H1 (cell line): ENCODE data around the gene GRAMD2A. TPM values are rescaled to one million over a fixed set of nuclear protein-coding genes. Genes with fewer than 3 reads are reported as not detected.

Source experiments
- CTCF ChIA-PET: fragments of 300-600 bp; sonication (Branson Sonifier 250); formaldehyde crosslinking; loops from one replicate; lab custom pipeline; 2021; ENCODE audit not compliant: partially characterized antibody; lab: Charles Lee
- POLR2A ChIA-PET: fragments of 300-600 bp; sonication (Branson Sonifier 250); formaldehyde crosslinking; loops from one replicate; lab custom pipeline; 2021; ENCODE audit warnings: inconsistent platforms; ENCODE audit not compliant: partially characterized antibody; lab: Charles Lee
- DNase-seq, 2 experiments: peaks; one replicate each; pipeline versions ENCODE4 v3.0.0 to v3.0.0-alpha.2; 2010 to 2022; ENCODE audit warnings: low spot score in 2 of 2, low read depth in 1 of 2, mixed read lengths in 1 of 2
- FAIRE-seq: peaks from 2 replicates; lab custom pipeline; 2011; peaks lifted over from hg19 to GRCh38; lab: Jason Lieb, UNC
- H2AFZ ChIP-seq: 2 replicates; pipeline ENCODE4 v1.8.1; 2012; ENCODE audit warnings: low read length, inconsistent platforms
- H2AK5ac ChIP-seq: 2 replicates; pipeline ENCODE4 v1.6.1; 2013; ENCODE audit warnings: low read depth, low read length
- H2BK120ac ChIP-seq: replicated peaks from 2 replicates; pipeline ENCODE3; 2013; ENCODE audit warnings: low read depth, low read length, inconsistent platforms
- H2BK12ac ChIP-seq: 2 replicates; pipeline ENCODE4 v1.6.1; 2013; ENCODE audit warnings: low read depth, low read length
- H2BK15ac ChIP-seq: 2 replicates; pipeline ENCODE4 v1.6.1; 2013; ENCODE audit warnings: low read length
- H2BK20ac ChIP-seq: 2 replicates; pipeline ENCODE4 v1.6.1; 2013; ENCODE audit warnings: low read length
- H2BK5ac ChIP-seq: 2 replicates; pipeline ENCODE4 v1.6.1; 2013; ENCODE audit warnings: low read depth, low read length
- H3K14ac ChIP-seq: 2 replicates; pipeline ENCODE4 v1.6.1; 2013; ENCODE audit warnings: inconsistent platforms; ENCODE audit not compliant: insufficient read length
- H3K18ac ChIP-seq: 2 replicates; pipeline ENCODE4 v1.6.1; 2013; ENCODE audit warnings: low read length; ENCODE audit errors: extremely low read depth
- H3K23ac ChIP-seq: 2 replicates; pipeline ENCODE4 v1.6.1; 2013; ENCODE audit warnings: inconsistent platforms; ENCODE audit not compliant: insufficient read length
- H3K23me2 ChIP-seq: 2 replicates; pipeline ENCODE4 v1.6.1; 2013; ENCODE audit warnings: low read depth, low read length
- H3K27ac ChIP-seq: 2 replicates; pipeline ENCODE4 v1.6.1; 2011; ENCODE audit warnings: low read depth, low read length, inconsistent platforms
- H3K27me3 ChIP-seq, 4 experiments: replicated peaks in 1 of 4; 1 replicate in 1 of 4; 2 replicates in 3 of 4; pipeline versions ENCODE4 v1.6.1 to v1.8.1; 2011 to 2013; ENCODE audit warnings: low read length in 3 of 4, mild to moderate bottlenecking in 3 of 4, inconsistent platforms in 2 of 4, mixed read lengths in 2 of 4, moderate library complexity in 1 of 4; ENCODE audit not compliant: control insufficient read depth in 3 of 4, insufficient read depth in 3 of 4; ENCODE audit errors: extremely low read depth in 1 of 4
- H3K36me3 ChIP-seq, 4 experiments: 2 replicates each; pipeline versions ENCODE4 v1.6.1 to v1.8.1; 2011 to 2013; ENCODE audit warnings: mild to moderate bottlenecking in 4 of 4, low read length in 3 of 4, moderate library complexity in 2 of 4, control low read depth in 1 of 4, inconsistent platforms in 1 of 4; ENCODE audit not compliant: insufficient read depth in 4 of 4, control insufficient read depth in 2 of 4
- H3K4ac ChIP-seq: replicated peaks from 2 replicates; pipeline ENCODE3; 2013; ENCODE audit warnings: low read length, low read depth, mixed read lengths, inconsistent platforms; ENCODE audit not compliant: insufficient read length
- H3K4me1 ChIP-seq, 4 experiments: replicated peaks in 1 of 4; 1 replicate in 1 of 4; 2 replicates in 3 of 4; pipeline versions ENCODE4 v1.6.1 to v1.8.1; 2011 to 2013; ENCODE audit warnings: low read length in 3 of 4, inconsistent platforms in 2 of 4, mixed read lengths in 1 of 4; ENCODE audit not compliant: insufficient read depth in 4 of 4, control insufficient read depth in 3 of 4
- H3K4me2 ChIP-seq, 2 experiments: 2 replicates each; pipeline versions ENCODE4 v1.6.1 to v1.8.1; 2011 to 2013; ENCODE audit warnings: low read depth in 2 of 2, low read length in 2 of 2, control low read depth in 1 of 2, inconsistent platforms in 1 of 2, mild to moderate bottlenecking in 1 of 2; ENCODE audit not compliant: insufficient read depth in 1 of 2
- H3K4me3 ChIP-seq, 4 experiments: fragments of 200-600, 300-600 bp in 1 of 4; sonication (generic), shearing (Covaris generic), sonication (Bioruptor Twin) in 1 of 4; 2 replicates each; pipeline versions ENCODE4 v1.5.1 to v1.8.1; 2011 to 2016; ENCODE audit warnings: low read length in 4 of 4, low read depth in 3 of 4, control low read depth in 2 of 4, inconsistent platforms in 2 of 4, mild to moderate bottlenecking in 2 of 4, mixed read lengths in 1 of 4, moderate library complexity in 1 of 4; ENCODE audit not compliant: insufficient read depth in 2 of 4; ENCODE audit errors: extremely low read depth in 1 of 4
- H3K56ac ChIP-seq: replicated peaks from 2 replicates; pipeline ENCODE3; 2013; ENCODE audit warnings: low read depth, mild to moderate bottlenecking, mixed read lengths, low read length, inconsistent platforms; ENCODE audit not compliant: insufficient read length
- H3K79me1 ChIP-seq: 2 replicates; pipeline ENCODE4 v1.6.1; 2013; ENCODE audit warnings: low read depth, low read length, control low read depth
- H3K79me2 ChIP-seq, 2 experiments: 2 replicates each; pipeline versions ENCODE4 v1.6.1 to v1.8.1; 2012 to 2013; ENCODE audit warnings: low read length in 2 of 2, mild to moderate bottlenecking in 2 of 2, inconsistent platforms in 1 of 2; ENCODE audit not compliant: insufficient read depth in 2 of 2, control insufficient read depth in 1 of 2
- H3K9ac ChIP-seq, 4 experiments: replicated peaks in 1 of 4; 1 replicate in 1 of 4; 2 replicates in 3 of 4; pipeline versions ENCODE4 v1.6.1 to v1.8.1; 2011 to 2013; ENCODE audit warnings: low read depth in 3 of 4, low read length in 3 of 4, control low read depth in 2 of 4, mild to moderate bottlenecking in 2 of 4, moderate library complexity in 2 of 4, inconsistent platforms in 1 of 4; ENCODE audit errors: extremely low read depth in 1 of 4
- H3K9me3 ChIP-seq, 2 experiments: 2 replicates each; pipeline versions ENCODE4 v1.6.1 to v1.8.1; 2012 to 2013; ENCODE audit warnings: mild to moderate bottlenecking in 2 of 2, moderate library complexity in 2 of 2, control low read depth in 1 of 2, inconsistent platforms in 1 of 2, low read depth in 1 of 2, low read length in 1 of 2, mixed read lengths in 1 of 2; ENCODE audit not compliant: insufficient read depth in 2 of 2
- H4K20me1 ChIP-seq, 2 experiments: replicated peaks in 1 of 2; 2 replicates each; pipeline versions ENCODE3 to v1.8.1; 2011 to 2013; ENCODE audit warnings: inconsistent platforms in 2 of 2, low read length in 2 of 2, mild to moderate bottlenecking in 1 of 2; ENCODE audit not compliant: insufficient read depth in 2 of 2, control insufficient read depth in 1 of 2
- H4K5ac ChIP-seq: 2 replicates; pipeline ENCODE4 v1.6.1; 2013; ENCODE audit warnings: low read length, low read depth, mixed read lengths, inconsistent platforms; ENCODE audit not compliant: insufficient read length
- H4K8ac ChIP-seq: 2 replicates; pipeline ENCODE4 v1.8.0; 2013; ENCODE audit warnings: mild to moderate bottlenecking, moderate library complexity, low read length, inconsistent platforms; ENCODE audit not compliant: insufficient read depth; ENCODE audit errors: extremely low read depth
- H4K91ac ChIP-seq: replicated peaks from 2 replicates; pipeline ENCODE3; 2013; ENCODE audit warnings: low read length, mixed read lengths, inconsistent platforms; ENCODE audit not compliant: insufficient read length
- BRCA1 ChIP-seq: IDR thresholded peaks from 2 replicates; pipeline ENCODE4 v1.6.1; 2012; ENCODE audit warnings: low read depth, low read length, improper control_type of control experiment
- EGR1 ChIP-seq: IDR thresholded peaks from 2 replicates; pipeline ENCODE4 v1.6.1; 2011; ENCODE audit warnings: low read depth, low read length, borderline replicate concordance
- GTF2F1 ChIP-seq: IDR thresholded peaks from 2 replicates; pipeline ENCODE4 v1.6.1; 2012; ENCODE audit warnings: low read depth, low read length, improper control_type of control experiment, borderline replicate concordance
- JUN ChIP-seq: IDR thresholded peaks from 2 replicates; pipeline ENCODE4 v1.6.1; 2011; ENCODE audit warnings: low read depth, mild to moderate bottlenecking, improper control_type of control experiment, low read length
- POLR2AphosphoS5 ChIP-seq: IDR thresholded peaks from 2 replicates; pipeline ENCODE4 v1.6.1; 2011; ENCODE audit warnings: low read depth, low read length
- RFX5 ChIP-seq: IDR thresholded peaks from 2 replicates; pipeline ENCODE4 v1.6.1; 2011; ENCODE audit warnings: low read depth, low read length, improper control_type of control experiment, borderline replicate concordance
- RXRA ChIP-seq: IDR thresholded peaks from 2 replicates; pipeline ENCODE4 v1.6.1; 2011; ENCODE audit warnings: low read depth, mild to moderate bottlenecking, low read length, moderate library complexity; ENCODE audit not compliant: insufficient read depth
- SIX5 ChIP-seq: IDR thresholded peaks from 2 replicates; pipeline ENCODE4 v1.6.1; 2011; ENCODE audit warnings: mild to moderate bottlenecking, low read depth, low read length
- SP1 ChIP-seq: IDR thresholded peaks from 2 replicates; pipeline ENCODE4 v1.6.1; 2011; ENCODE audit warnings: low read depth, low read length
- TAF7 ChIP-seq: optimal IDR thresholded peaks from 2 replicates; pipeline ENCODE3; 2011; ENCODE audit warnings: low read depth, mild to moderate bottlenecking, inconsistent platforms, low read length, moderate library complexity, borderline replicate concordance
- ZNF274 ChIP-seq: IDR thresholded peaks from 2 replicates; pipeline ENCODE4 v1.7.0; 2012; ENCODE audit warnings: low read length, borderline replicate concordance; ENCODE audit errors: extremely low read depth
- WGBS, 2 experiments: shearing (Covaris generic) in 1 of 2; methylation state at CpG; one replicate each; pipeline versions ENCODE4 v1.1.6 to v1.1.7; 2013 to 2015; ENCODE audit warnings: low lambda C conversion rate in 2 of 2, mixed read lengths in 2 of 2, inconsistent platforms in 1 of 2, low coverage in 1 of 2, missing lambda C conversion rate in 1 of 2; ENCODE audit not compliant: insufficient replicate concordance in 2 of 2, insufficient coverage in 1 of 2, insufficient read length in 1 of 2; ENCODE audit errors: extremely low coverage in 1 of 2, missing lambda C conversion rate in 1 of 2; 5-methylcytosine and 5-hydroxymethylcytosine counted together
- polyA plus RNA-seq, 7 experiments: library from polyadenylated mRNA; depleted of rRNA in 3 of 7; stranded (reverse) in 5 of 7; unstranded in 2 of 7; fragments of >200 nt in 5 of 7; fragments of 200-250 nt in 2 of 7; gene quantifications; 1 replicate in 5 of 7; 2 replicates in 1 of 7; 4 replicates in 1 of 7; pipeline versions ENCODE4 v1.2.1 to v1.2.3, GENCODE V29; 2011 to 2013; ENCODE audit warnings: missing spikeins in 2 of 7, mixed read lengths in 2 of 7
- total RNA-seq: library from RNA; stranded (reverse); fragmentation: NEBNext Ultra II Directional; extraction: Animal tissue kit (Norgen Biotek cat#: 25700); gene quantifications from 2 replicates; pipeline ENCODE4 v1.2.1, GENCODE V29; 2021
- TF ChIP-seq, protein P1 (sequence below): IDR thresholded peaks from 2 replicates; pipeline ENCODE4 v1.6.1; 2012; ENCODE audit warnings: low read length, inconsistent platforms
- TF ChIP-seq, protein P2 (sequence below): IDR thresholded peaks from 2 replicates; pipeline ENCODE4 v1.6.1; 2012; ENCODE audit warnings: inconsistent platforms

GRAMD2A gene
- total and polyA plus RNA-seq, 2 of the 8 experiments (the other 6 are each of a cell fraction or from before 2014, with no cell fraction given): 0.57 to 1.5 TPM

DNA sequence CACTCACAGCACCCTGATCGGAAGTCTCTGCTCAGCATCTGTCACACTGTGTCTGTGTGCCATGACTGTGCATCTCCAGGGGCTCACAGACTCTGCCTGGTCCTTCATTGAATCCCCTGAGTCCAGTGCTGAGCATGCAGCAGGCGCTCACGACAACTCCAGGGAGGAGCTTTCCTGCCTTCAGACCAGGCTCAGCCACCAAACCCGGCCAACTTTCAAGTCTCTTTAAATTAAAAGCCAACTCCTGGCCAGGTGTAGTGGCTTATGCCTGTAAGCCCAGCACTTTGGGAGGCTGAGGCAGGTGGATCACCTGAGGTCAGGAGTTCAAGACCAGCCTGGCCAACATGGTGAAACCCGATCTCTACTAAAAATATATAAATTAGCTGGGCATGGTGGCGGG, 24.2 kb downstream of the GRAMD2A start:
- DNase-seq: no peak
- no peak overlapping the region for H2BK120ac ChIP-seq
- H2BK5ac ChIP-seq: no peak overlapping the region
- no peaks in the 10 kb centered on the region for H3K27me3 ChIP-seq
- 96% methylated on average over 6 of the region's 6 CpGs; no CpG with 5 or more reads in 1 of the 2 experiments for WGBS, 2 experiments
- no peak overlapping the region for H3K4me2 ChIP-seq
- H3K23ac ChIP-seq: no peak overlapping the region
- no peaks in the 10 kb centered on the region for H3K79me1 ChIP-seq
- H3K4me3 ChIP-seq: no peak overlapping the region
- H2BK15ac ChIP-seq: no peak overlapping the region
- no peak overlapping the region for H3K9ac ChIP-seq
- H3K36me3 ChIP-seq: no peaks in the 10 kb centered on the region
- no peaks in the 10 kb centered on the region for H4K20me1 ChIP-seq
- H3K27ac ChIP-seq: no peak overlapping the region
- H3K56ac ChIP-seq: no peak overlapping the region
- H2BK12ac ChIP-seq: no peak overlapping the region
- peaks cover 0 to 5% (median 2%) of the 10 kb centered on the region in 4 experiments; a peak in 3 of 7 replicates for H3K4me1 ChIP-seq
- ChIA-PET POLR2A (no interaction called here), CTCF (interaction anchor here (1.2 to 1.4 kb wide), 2 partner anchors 12 to 26 kb away, joined by 3 to 4 read pairs; no protein-coding TSS in a partner anchor)
- no peak for FAIRE-seq
- no peaks in the 10 kb centered on the region for H3K79me2 ChIP-seq
- H3K14ac ChIP-seq: no peak overlapping the region
- H4K91ac ChIP-seq: no peak overlapping the region
- H3K18ac ChIP-seq: no peak overlapping the region; the same call in 1 of the 2 replicates
- H3K9me3 ChIP-seq: no peaks in the 10 kb centered on the region
- no peak overlapping the region for H3K4ac ChIP-seq
- H4K5ac ChIP-seq: no peak overlapping the region
- no peak overlapping the region for H4K8ac ChIP-seq
- no peaks in the 10 kb centered on the region for H3K23me2 ChIP-seq
- H2AK5ac ChIP-seq: 0 out of 2 replicates have a peak overlapping the region, but pooled peaks have one; percentile 40
- H2BK20ac ChIP-seq: no peak overlapping the region
- no peak overlapping the region for H2AFZ ChIP-seq
- TF ChIP-seq SIX5 (no peak), ZNF274 (no peak), SP1 (no peak), EGR1 (no peak), GTF2F1 (no peak), TAF7 (no peak), RXRA (no peak), JUN (no peak), POLR2AphosphoS5 (no peak), BRCA1 (no peak), RFX5 (no peak)
- TF ChIP-seq, protein P1, sequence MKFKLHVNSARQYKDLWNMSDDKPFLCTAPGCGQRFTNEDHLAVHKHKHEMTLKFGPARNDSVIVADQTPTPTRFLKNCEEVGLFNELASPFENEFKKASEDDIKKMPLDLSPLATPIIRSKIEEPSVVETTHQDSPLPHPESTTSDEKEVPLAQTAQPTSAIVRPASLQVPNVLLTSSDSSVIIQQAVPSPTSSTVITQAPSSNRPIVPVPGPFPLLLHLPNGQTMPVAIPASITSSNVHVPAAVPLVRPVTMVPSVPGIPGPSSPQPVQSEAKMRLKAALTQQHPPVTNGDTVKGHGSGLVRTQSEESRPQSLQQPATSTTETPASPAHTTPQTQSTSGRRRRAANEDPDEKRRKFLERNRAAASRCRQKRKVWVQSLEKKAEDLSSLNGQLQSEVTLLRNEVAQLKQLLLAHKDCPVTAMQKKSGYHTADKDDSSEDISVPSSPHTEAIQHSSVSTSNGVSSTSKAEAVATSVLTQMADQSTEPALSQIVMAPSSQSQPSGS: no peak
- TF ChIP-seq, protein P2, sequence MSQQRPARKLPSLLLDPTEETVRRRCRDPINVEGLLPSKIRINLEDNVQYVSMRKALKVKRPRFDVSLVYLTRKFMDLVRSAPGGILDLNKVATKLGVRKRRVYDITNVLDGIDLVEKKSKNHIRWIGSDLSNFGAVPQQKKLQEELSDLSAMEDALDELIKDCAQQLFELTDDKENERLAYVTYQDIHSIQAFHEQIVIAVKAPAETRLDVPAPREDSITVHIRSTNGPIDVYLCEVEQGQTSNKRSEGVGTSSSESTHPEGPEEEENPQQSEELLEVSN: no peak
